Left cardiac atrium (tissue), 4 donors: ENCODE data around the gene SMURF1. TPM values are rescaled to one million over a fixed set of nuclear protein-coding genes. Genes with fewer than 3 reads are reported as not detected.

Experiments used
- ATAC-seq, 2 donors: fragments of 200-7000 bp; cut with Tn5 transposase; one replicate each; pipeline ENCODE4 v1.9.1; 2020; ENCODE audit warnings: mild to moderate bottlenecking in 2 of 2, moderate library complexity in 2 of 2
- DNase-seq: peaks from one replicate; pipeline ENCODE4 v3.0.0-alpha.2; 2020
- intact Hi-C, 2 donors: fragments of 100-400 bp; cut with DNase I; formaldehyde crosslinking; loops; one replicate each; pipeline versions ENCODE4 v1.14.1 to v1.15.1; 2022 to 2023
- total RNA-seq, 2 donors: library from RNA; stranded (reverse); fragmentation: NEBNext Ultra II Directional; extraction: Animal tissue kit (Norgen Biotek cat#: 25700); gene quantifications; one replicate each; pipeline ENCODE4 v1.2.1, GENCODE V29; 2021
- donor health status: DM: no; HTN: yes; CAD: no.
- donor health status: DM: no; HTN: yes; CAD: no; lungs with severe emphysema.
- donor health status: DM: yes; HTN: yes; CAD: no.
- donor health status: Dilated cardiomyopathy.

The SMURF1 gene
- total RNA-seq, 2 donors from 2014 or later = 11.2 to 15.7 TPM

GRCh38 chr7:98984126-98984525, 159.8 kb downstream of the SMURF1 start:
- ATAC-seq (no peak), DNase-seq (no peak)
- intact Hi-C loops = no loop called here

GRCh38 chr7:98982686-98983085, 161.2 kb downstream of the SMURF1 start:
- intact Hi-C loops = no loop called here
- no peak for DNase-seq
- no peak for ATAC-seq

GRCh38 chr7:98981701-98982100, 162.2 kb downstream of the SMURF1 start:
- intact Hi-C loops = no loop called here
- DNase-seq (no peak), ATAC-seq (no peak)

GRCh38 chr7:98978672-98979071, 165.2 kb downstream of the SMURF1 start:
- intact Hi-C loops = no loop called here
- ATAC-seq (no peak), DNase-seq (no peak)

Other genes with a start within 250 kb of the SMURF1 start
- gene KPNA7, start 64.0 kb upstream of the SMURF1 start, total RNA-seq = not detected
- gene MYH16, start 128.7 kb upstream of the SMURF1 start, total RNA-seq = not detected
- 100 to 1,000 TPM in 1 of 2 donors, 10 to 100 TPM in 1; 98.8 to 112 TPM for gene ARPC1A, start 181.8 kb upstream of the SMURF1 start, total RNA-seq
- gene ARPC1B, start 230.6 kb upstream of the SMURF1 start, total RNA-seq = 10 to 100 TPM; 71.7 to 88.0 TPM